ENCODE measurements around the gene PLXNA1.

GRCh38 chr3:126992776-126993175, 9.9 kb downstream of the PLXNA1 start:
- TF ChIP-seq CTCF (IDR thresholded peaks at IDR 0.05; ENCODE audit: low read depth, low read length) (no peak), EZH2phosphoT487 (IDR thresholded peaks at IDR 0.05; ENCODE audit: low read depth) (no peak)
